HepG2 (cell line): ENCODE results near the gene TOR1B. TPM values are rescaled to one million over a fixed set of nuclear protein-coding genes. Genes with fewer than 3 reads are reported as not detected.
A peak's percentile ranks its signal among the peaks of the same experiment; 100 is the strongest.

Experiments used
- ATAC-seq: fragments of 200-7000 bp; cut with Tn5 transposase; 3 replicates; pipeline ENCODE4 v1.9.1; 2020; ENCODE audit warnings: mild to moderate bottlenecking, moderate library complexity
- BruUV-seq: library from RNA; stranded (reverse); fragments of 400-500 nt; replicated peaks from 2 replicates; lab custom pipeline; 2021; lab: Mats Ljungman, UMichigan
- CTCF ChIA-PET: fragments of 300-600 bp; formaldehyde crosslinking; extraction: SDS; loops from one replicate; lab custom pipeline; 2021; ENCODE audit warnings: low total read pairs, inconsistent platforms, low intra/inter-chr PET ratio; lab: Yijun Ruan, JAX
- POLR2A ChIA-PET: fragments of 350-600 bp; sonication (Branson Sonifier 250); formaldehyde crosslinking; loops from one replicate; lab custom pipeline; 2020; ENCODE audit warnings: antibody characterized with exemption, inconsistent platforms; lab: Yijun Ruan, JAX
- DNase-seq: peaks from one replicate; pipeline ENCODE4 v3.0.0-alpha.2; 2015; ENCODE audit warnings: low spot score
- FAIRE-seq: peaks from 3 replicates; lab custom pipeline; 2011; peaks lifted over from hg19 to GRCh38; lab: Jason Lieb, UNC
- H2AFZ ChIP-seq: one replicate; pipeline ENCODE4 v1.6.1; 2011; ENCODE audit warnings: low read length, inconsistent platforms
- H3K27ac ChIP-seq: fragments of 300-600 bp; 3 replicates; pipeline ENCODE4 v1.8.0; 2011; ENCODE audit warnings: mixed run types, mild to moderate bottlenecking, mixed read lengths, low read length, inconsistent platforms; ENCODE audit not compliant: insufficient read depth; ENCODE audit errors: extremely low read length
- H3K27me3 ChIP-seq, 2 experiments: fragments of 200-600 bp in 1 of 2; 2 replicates in 1 of 2; 3 replicates in 1 of 2; pipeline versions ENCODE4 v1.6.0 to v1.8.0; 2011; ENCODE audit warnings: low read length in 2 of 2, mild to moderate bottlenecking in 2 of 2, moderate library complexity in 2 of 2, inconsistent platforms in 1 of 2; ENCODE audit not compliant: insufficient read depth in 2 of 2, control insufficient read depth in 1 of 2
- H3K36me3 ChIP-seq, 2 experiments: fragments of 200-600 bp in 1 of 2; replicated peaks in 1 of 2; 2 replicates in 1 of 2; 3 replicates in 1 of 2; pipeline versions ENCODE4 v1.5.1 to v1.8.0; 2011; ENCODE audit warnings: low read length in 2 of 2, inconsistent platforms in 1 of 2; ENCODE audit not compliant: insufficient read depth in 2 of 2, control insufficient read depth in 1 of 2
- H3K4me1 ChIP-seq: 2 replicates; pipeline ENCODE4 v1.5.1; 2012; ENCODE audit warnings: low read length, inconsistent platforms; ENCODE audit not compliant: insufficient read depth
- H3K4me2 ChIP-seq: 2 replicates; pipeline ENCODE4 v1.6.0; 2011; ENCODE audit warnings: low read depth, low read length, inconsistent platforms
- H3K4me3 ChIP-seq, 3 experiments: fragments of 200-600 bp in 1 of 3; sonication (generic), shearing (Covaris generic) in 1 of 3; replicated peaks in 1 of 3; 2 replicates each; pipeline ENCODE4 v1.5.1; 2011 to 2016; ENCODE audit warnings: low read length in 3 of 3, inconsistent platforms in 2 of 3, low read depth in 2 of 3, mild to moderate bottlenecking in 2 of 3, control low read depth in 1 of 3, mixed read lengths in 1 of 3; ENCODE audit not compliant: insufficient read depth in 1 of 3
- H3K79me2 ChIP-seq: one replicate; pipeline ENCODE4 v1.6.1; 2011; ENCODE audit warnings: low read length, inconsistent platforms; ENCODE audit not compliant: insufficient read depth
- H3K9ac ChIP-seq: 2 replicates; pipeline ENCODE4 v1.6.0; 2011; ENCODE audit warnings: mild to moderate bottlenecking, low read depth, low read length, inconsistent platforms; ENCODE audit not compliant: insufficient read depth
- H3K9me3 ChIP-seq: 2 replicates; pipeline ENCODE4 v1.5.1; 2012; ENCODE audit warnings: mild to moderate bottlenecking, low read length
- H4K20me1 ChIP-seq: 2 replicates; pipeline ENCODE4 v1.6.0; 2011; ENCODE audit warnings: inconsistent platforms, mild to moderate bottlenecking, low read length, moderate library complexity; ENCODE audit not compliant: insufficient read depth
- NCOA5 ChIP-seq: sonication (generic); formaldehyde crosslinking; IDR thresholded peaks from 2 replicates; pipeline ENCODE4 v1.4.0; 2020; ENCODE audit warnings: missing genetic modification reagents
- ZNF17 ChIP-seq: sonication (generic); formaldehyde crosslinking; IDR thresholded peaks from 2 replicates; pipeline ENCODE4 v1.5.0; 2020; ENCODE audit warnings: mild to moderate bottlenecking, missing genetic modification reagents
- WGBS: methylation state at CpG from one replicate; pipeline ENCODE4 v1.1.6; 2017; ENCODE audit warnings: low lambda C conversion rate; 5-methylcytosine and 5-hydroxymethylcytosine counted together
- in situ Hi-C: cut with HindIII; loops from 2 replicates; pipeline ENCODE4 v1.10.0; 2017; ENCODE audit warnings: low pct_unique_long_range_greater_than_20kb; ENCODE audit not compliant: extremely low pct_ligation_motif_present
- intact Hi-C: fragments of 100-400 bp; cut with micrococcal nuclease; formaldehyde crosslinking; loops from one replicate; pipeline ENCODE4 v1.10.0; 2022; ENCODE audit not compliant: unreplicated experiment
- polyA plus RNA-seq, 8 experiments: library from polyadenylated mRNA; depleted of rRNA in 3 of 8; stranded (reverse) in 7 of 8; unstranded in 1 of 8; fragments of >200 nt; fragmentation: Illumina TruSeq in 4 of 8; extraction: Trizol in 4 of 8; gene quantifications; 2 replicates each; pipeline versions ENCODE4 v1.2.1 to v1.2.3, GENCODE V29; 2011 to 2016; ENCODE audit warnings: low read depth in 4 of 8, missing spikeins in 1 of 8, mixed read lengths in 1 of 8; ENCODE audit not compliant: insufficient read depth in 1 of 8
- total RNA-seq, 5 experiments: library from RNA; depleted of rRNA; stranded (reverse); fragments of >200 nt; fragmentation: Illumina TruSeq; extraction: Trizol; gene quantifications; 2 replicates each; pipeline ENCODE4 v1.2.3, GENCODE V29; 2016; ENCODE audit warnings: low read depth in 1 of 5
- TF ChIP-seq, protein P1 (sequence below): sonication (generic); formaldehyde crosslinking; IDR thresholded peaks from 2 replicates; pipeline ENCODE4 v1.5.1; 2020; ENCODE audit warnings: missing genetic modification reagents, mild to moderate bottlenecking, borderline replicate concordance
- TF ChIP-seq, protein P2 (sequence below): fragments of 450-650 bp; IDR thresholded peaks from 2 replicates; pipeline ENCODE4 v1.6.1; 2016

TOR1B gene
- total and polyA plus RNA-seq, 2 of the 13 experiments (the other 11 are each of a cell fraction or from before 2014, with no cell fraction given), result 18.1 to 21.3 TPM

DNA sequence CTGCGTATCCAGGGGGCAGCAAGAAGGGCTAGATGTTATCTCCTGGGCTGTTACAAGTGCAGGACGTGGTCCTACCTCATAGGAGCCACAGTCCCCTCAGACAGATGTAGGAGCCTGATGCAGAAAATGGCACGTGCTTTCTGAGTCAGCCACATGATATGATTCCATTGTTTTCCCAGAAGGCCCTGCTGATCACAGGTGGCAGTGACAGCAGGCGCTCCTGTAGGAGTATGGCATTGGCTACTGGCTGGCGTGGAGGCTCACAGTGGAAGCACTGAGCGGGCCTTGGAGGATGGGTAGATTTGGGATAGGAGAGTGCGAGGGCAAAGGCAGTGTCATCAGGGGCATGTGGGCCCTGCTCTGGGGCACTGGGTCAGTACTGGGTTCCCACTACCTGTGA lies 54.2 kb downstream of the TOR1B start:
- Histone ChIP-seq H3K27ac (no peak overlapping the region), H2AFZ (no peak overlapping the region), H3K4me2 (no peak overlapping the region), H3K9ac (no peak overlapping the region), H3K27me3 (no peaks in the 10 kb centered on the region), H3K4me1 (no peaks in the 10 kb centered on the region), H3K36me3 (peaks cover 8 to 25% of the 10 kb centered on the region in 2 experiments; a peak in 4 of 5 replicates), H3K4me3 (no peak overlapping the region), H4K20me1 (no peaks in the 10 kb centered on the region), H3K9me3 (no peaks in the 10 kb centered on the region), H3K79me2 (no peaks in the 10 kb centered on the region)
- CTCF ChIA-PET, result no interaction called here
- no peak for ATAC-seq
- no peak for DNase-seq
- 92% methylated on average over 7 of the region's 7 CpGs for WGBS
- BruUV-seq, result no TSS peak
- no peak for FAIRE-seq
- in situ Hi-C loops (no loop called here), intact Hi-C loops (no loop called here)
- TF ChIP-seq ZNF17 (CRISPR knock-in tag), result no peak
- TF ChIP-seq, protein P1, sequence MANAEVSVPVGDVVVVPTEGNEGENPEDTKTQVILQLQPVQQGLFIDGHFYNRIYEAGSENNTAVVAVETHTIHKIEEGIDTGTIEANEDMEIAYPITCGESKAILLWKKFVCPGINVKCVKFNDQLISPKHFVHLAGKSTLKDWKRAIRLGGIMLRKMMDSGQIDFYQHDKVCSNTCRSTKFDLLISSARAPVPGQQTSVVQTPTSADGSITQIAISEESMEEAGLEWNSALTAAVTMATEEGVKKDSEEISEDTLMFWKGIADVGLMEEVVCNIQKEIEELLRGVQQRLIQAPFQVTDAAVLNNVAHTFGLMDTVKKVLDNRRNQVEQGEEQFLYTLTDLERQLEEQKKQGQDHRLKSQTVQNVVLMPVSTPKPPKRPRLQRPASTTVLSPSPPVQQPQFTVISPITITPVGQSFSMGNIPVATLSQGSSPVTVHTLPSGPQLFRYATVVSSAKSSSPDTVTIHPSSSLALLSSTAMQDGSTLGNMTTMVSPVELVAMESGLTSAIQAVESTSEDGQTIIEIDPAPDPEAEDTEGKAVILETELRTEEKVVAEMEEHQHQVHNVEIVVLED, result no peak
- TF ChIP-seq NCOA5 (CRISPR knock-in tag), result no peak
- TF ChIP-seq, protein P2, sequence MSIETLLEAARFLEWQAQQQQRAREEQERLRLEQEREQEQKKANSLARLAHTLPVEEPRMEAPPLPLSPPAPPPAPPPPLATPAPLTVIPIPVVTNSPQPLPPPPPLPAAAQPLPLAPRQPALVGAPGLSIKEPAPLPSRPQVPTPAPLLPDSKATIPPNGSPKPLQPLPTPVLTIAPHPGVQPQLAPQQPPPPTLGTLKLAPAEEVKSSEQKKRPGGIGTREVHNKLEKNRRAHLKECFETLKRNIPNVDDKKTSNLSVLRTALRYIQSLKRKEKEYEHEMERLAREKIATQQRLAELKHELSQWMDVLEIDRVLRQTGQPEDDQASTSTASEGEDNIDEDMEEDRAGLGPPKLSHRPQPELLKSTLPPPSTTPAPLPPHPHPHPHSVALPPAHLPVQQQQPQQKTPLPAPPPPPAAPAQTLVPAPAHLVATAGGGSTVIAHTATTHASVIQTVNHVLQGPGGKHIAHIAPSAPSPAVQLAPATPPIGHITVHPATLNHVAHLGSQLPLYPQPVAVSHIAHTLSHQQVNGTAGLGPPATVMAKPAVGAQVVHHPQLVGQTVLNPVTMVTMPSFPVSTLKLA, result 0 out of 2 replicates have a peak, but pooled peaks have one; percentile 25
- POLR2A ChIA-PET, result no interaction called here
